HG03558 (cell line): ENCODE data around the gene CAMK2G.

ENCODE experiments used
- ATAC-seq: cut with Tn5 transposase; IDR thresholded peaks from one replicate; pipeline ENCODE4 v1.9.1; 2021; ENCODE audit warnings: moderate number of reproducible peaks; ENCODE audit not compliant: unreplicated experiment; ENCODE audit errors: extremely low read depth

CAMK2G gene

DNA sequence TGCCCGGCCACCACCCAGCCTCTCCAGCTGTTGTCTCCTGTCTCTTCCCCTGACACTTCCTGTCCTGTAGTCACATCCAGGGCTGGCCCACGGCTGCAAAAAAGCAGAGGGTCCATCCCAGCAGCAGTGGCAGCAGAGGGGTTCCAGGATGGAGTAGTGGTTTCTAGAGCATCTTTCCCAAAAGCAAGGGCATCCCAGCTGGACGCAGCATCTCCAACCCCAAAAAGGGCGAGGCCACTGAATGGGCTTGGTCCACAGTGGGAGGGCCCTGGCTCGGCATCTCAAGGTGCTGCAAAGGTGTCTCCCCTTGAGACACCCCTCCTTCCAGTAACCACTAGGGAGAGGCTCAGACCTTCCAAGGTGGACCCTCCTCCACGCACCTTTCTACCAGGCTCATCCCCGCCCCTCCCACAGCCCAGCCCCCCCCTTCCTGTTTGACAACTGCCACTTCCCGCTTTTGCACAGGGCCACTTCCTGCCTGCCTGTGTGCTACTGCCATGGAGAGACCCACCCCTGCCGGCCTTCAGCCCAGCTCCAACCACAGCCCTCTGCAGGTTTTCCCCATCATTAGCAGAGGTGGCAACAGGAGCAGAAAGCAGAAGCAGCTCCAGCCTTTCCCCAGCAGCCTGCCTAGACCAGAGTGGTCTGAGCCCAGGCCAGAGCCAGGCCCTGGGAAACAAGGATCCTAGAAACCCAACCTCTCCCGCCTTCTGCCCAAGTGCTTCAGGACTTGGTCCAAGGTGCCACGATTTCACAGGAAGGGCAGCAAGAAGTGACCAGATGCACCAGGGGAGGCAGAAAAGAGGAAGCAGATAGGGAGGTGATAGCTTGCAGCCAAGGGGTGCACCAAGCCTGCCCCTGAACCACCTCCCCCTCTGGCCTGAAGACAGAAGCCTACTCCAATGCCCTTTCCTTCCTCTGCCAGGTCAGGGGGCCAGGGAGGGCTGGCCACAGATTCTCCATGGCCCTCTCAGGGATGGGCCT, 8.6 kb downstream of the CAMK2G start:
- peak; percentile 42 for ATAC-seq

DNA sequence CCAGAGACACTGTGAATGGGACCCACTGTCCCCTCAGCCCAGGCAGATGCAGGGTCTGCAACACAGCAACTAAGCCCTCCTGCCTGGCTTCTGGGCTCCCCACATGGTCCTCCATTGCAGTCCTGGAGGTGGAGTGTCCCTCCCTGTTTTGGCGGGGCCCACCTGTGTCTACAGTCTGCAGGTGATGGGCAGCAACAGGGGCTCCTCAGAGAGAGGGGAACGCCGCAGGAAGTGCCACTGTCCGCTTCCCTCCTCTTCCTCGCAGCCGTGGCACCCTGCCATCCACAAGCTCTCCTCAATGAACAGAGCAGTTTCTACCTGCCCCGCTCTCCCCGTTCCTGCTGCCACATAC, 9.3 kb downstream of the CAMK2G start:
- ATAC-seq, result no peak

DNA sequence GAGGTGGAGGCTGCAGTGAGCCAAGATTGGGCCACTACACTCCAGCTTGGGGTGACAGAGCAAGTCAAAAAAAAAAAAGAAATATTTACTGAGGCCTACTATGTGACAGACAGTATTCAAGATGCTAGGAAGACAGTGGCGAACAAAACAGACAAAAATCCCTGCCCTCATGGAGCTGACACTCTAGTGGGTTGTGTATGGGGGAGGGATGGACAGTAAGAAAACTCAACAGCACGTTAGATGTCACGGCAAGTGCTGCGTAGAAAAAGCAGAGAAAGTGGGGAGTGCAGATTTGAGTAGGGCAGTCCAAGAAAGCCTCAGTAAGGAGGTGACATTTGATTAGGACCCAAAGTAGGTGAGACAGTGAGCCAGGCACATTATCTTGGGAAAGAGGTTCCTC, 10.1 kb downstream of the CAMK2G start:
- no peak for ATAC-seq

GRCh38 chr10:73863039-73863817, 11.1 kb downstream of the CAMK2G start:
- ATAC-seq, result no peak

DNA sequence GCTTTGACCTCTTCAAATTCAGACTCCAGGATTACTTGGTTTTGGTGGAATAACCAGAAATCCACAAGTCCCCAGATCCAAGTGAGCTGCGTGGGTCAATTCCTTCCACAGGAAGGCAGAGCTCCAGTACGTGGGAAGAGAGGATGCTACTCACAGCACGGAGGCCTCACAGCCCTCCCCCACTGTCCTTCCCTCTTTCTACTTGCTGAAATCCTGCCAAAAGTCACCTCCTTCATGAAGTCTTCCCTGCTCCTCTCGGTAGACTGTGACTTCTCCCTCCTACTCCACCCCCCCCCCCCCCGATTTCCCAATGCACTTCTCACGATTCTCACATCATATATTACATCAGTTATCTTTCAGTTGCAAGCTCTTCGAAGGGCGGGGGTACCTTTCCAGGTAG, 12.3 kb downstream of the CAMK2G start:
- no peak for ATAC-seq

DNA sequence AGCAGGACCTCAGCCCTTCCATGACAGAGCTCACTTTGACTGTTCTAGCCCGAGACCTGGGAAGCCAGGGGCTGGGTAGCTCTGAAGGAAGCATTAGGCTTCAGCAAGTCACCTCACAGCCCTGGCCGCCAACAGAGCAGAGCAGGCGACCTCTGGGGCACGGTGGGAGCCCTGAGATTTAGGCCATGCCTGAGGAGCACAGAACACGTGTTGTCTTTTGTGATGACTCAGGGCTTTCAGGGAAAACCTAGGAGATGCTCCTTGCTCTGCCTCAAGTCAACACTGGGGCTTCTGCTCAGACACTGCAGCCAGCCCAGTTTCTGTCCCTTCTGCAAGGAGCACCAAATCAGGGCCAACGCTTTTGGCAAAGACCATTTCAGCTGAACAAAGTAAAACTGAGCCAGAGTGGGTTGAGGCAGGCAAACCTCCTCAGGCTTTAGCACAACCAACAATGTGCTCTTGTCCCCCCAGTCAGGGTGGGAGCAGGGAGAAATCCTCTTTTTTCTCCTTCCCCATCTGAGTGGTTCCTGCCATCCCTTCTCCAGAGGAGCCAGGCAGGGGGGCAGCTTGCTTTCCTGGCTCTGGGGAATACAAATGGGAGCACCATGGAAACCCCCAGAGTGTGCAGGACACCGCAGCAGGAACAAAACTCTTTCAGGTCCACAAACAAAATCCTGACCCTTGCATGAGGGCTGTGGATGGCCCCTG, 14.4 kb downstream of the CAMK2G start:
- no peak for ATAC-seq

DNA sequence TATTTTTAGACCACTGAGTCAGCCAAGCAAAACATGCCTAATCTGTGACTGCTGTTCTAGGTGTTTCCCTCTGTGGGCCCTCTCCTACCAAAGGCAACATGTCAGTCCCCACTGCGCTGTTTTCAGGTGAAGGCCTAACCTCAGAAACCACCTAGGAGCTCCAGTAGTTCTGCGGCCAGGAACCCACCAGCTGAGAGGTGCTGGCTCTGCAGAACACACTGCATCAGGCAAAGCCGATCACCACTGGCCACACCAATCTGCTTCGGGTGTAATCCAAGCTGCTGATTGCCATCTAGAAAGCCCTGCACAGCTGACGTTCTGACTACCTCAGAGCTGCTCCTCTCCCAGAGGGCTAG, 14.9 kb downstream of the CAMK2G start:
- ATAC-seq, result no peak

GRCh38 chr10:73858750-73859427, 15.5 kb downstream of the CAMK2G start:
- ATAC-seq, result no peak

GRCh38 chr10:73858013-73858708, 16.2 kb downstream of the CAMK2G start:
- no peak for ATAC-seq

GRCh38 chr10:73857446-73857845, 16.9 kb downstream of the CAMK2G start:
- ATAC-seq, result no peak

DNA sequence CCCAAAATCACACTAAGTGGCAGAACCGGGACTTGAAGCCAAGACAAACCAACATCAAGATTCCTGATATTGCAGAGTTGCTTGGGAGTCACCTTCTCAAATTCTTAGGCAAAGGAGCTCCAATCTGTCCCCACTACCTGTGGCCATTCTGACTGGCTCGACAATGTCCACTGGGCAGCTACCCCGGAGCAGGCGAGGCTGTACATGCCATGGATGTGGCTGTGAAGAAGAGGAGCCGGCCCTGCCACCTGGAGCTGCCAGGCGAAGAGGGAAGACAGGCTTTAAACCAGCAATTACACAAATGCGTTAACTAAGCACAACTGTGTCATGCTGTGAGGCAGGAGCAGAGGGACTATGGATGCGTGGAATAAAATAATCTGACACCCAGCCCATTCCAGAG, 18.1 kb downstream of the CAMK2G start:
- no peak for ATAC-seq

- no peak for ATAC-seq
Measured at GRCh38 chr10:73855413-73855812, 18.9 kb downstream of the CAMK2G start.

- no peak for ATAC-seq
Measured at GRCh38 chr10:73854310-73854709, 20.0 kb downstream of the CAMK2G start.

DNA sequence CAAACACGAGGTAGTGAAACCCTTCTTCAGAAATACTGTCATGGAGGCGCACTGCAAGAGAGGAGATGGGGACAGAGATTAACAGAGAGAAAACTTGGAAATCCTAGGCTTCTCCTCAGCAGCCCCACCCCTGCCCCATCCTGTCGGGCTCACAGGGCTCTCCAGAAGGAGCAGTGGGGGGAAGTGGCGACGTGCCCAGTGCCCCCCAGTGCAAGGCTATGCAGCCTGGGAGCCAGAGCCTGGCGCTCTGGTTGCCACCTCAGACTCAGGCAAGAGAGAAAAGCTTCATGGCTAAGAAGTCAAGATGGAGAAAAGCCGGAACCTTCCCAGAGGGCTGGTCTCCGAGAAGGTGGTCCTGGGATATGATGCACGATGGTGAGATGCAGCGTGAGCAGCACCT, 21.2 kb downstream of the CAMK2G start:
- ATAC-seq, result no peak

- ATAC-seq, result no peak
Measured at GRCh38 chr10:73850863-73851461, 23.4 kb downstream of the CAMK2G start.

DNA sequence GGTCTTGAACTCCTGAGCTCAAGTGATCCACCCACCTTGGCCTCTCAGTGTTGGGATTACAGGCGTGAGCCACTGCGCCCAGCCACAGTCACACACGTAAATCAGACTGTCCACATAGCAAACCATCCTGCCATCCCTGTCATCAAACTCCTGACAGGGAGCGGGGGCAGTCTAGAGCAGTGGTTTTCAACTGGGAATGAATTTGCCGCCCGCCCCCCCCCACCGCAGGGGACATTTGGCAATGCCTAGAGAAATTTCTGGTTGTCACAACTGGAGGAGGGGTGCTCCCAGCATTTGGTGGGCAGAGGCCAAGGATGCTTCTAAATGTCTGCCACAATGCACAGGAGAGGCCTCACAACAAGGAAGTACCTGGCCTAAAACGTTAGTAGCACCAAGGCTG, 24.1 kb downstream of the CAMK2G start:
- no peak for ATAC-seq

- ATAC-seq, result peak; percentile 85
Measured at GRCh38 chr10:73848821-73849489, 25.4 kb downstream of the CAMK2G start.

DNA sequence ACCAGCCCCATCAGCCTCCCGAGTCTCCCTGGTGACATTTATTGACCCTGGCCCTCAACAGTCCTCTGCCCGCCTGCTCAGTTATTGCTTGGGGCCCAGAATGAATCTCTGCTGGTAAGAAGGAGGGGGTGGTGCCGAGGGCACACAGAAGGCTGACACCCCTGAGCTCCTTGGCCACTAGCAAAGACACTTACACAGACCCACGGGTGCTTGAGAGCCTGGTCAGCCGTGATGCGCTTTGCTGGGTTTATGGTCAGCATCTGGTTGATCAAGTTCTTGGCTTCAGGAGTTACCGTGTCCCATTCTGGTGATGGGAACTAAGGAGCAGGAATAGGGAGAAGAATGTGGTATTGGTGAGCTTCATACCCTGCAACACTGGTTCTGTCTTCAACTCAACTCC, 27.3 kb downstream of the CAMK2G start:
- no peak for ATAC-seq

DNA sequence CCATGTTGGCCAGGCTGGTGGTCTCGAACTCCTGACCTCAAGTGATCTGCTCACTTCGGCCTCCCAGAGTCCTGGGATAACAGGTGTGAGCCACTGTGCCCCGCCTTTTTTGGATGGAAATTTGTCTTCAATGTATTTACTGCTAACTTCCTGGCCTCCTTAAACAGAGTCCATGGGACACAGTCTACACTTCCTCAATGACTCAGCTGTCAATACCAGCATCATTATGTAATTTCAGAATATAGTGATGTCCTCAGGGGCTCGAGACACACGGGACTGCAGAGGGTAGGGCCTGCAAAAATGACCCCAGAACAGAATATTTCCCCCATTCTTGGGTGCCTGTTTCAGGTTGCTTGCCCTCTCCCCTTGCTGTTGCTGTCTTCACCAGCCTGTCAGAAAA, 31.1 kb downstream of the CAMK2G start:
- ATAC-seq, result no peak
